K562 (cell line): ENCODE data around the gene ACSF3. TPM values are rescaled to one million over a fixed set of nuclear protein-coding genes. Genes with fewer than 3 reads are reported as not detected.
A peak's percentile ranks its signal among the peaks of the same experiment; 100 is the strongest.

ENCODE experiments used
- ATAC-seq: fragments of 200-7000 bp; cut with Tn5 transposase; 3 replicates; pipeline ENCODE4 v1.9.1; 2020; ENCODE audit warnings: moderate library complexity
- BruUV-seq: library from RNA; stranded (reverse); fragments of 400-500 nt; replicated peaks from 2 replicates; lab custom pipeline; 2021; lab: Mats Ljungman, UMichigan
- CTCF ChIA-PET: fragments of 300-600 bp; formaldehyde crosslinking; extraction: SDS; loops from one replicate; lab custom pipeline; 2021; ENCODE audit warnings: low intra/inter-chr PET ratio; lab: Yijun Ruan, JAX
- POLR2A ChIA-PET: fragments of 300-600, 350-650 bp; sonication (Branson Sonifier 250); formaldehyde crosslinking; extraction: SDS; loops from one replicate; lab custom pipeline; 2021; ENCODE audit warnings: antibody characterized with exemption, inconsistent platforms; lab: Yijun Ruan, JAX
- DNase-seq, 4 experiments: peaks; one replicate each; pipeline versions ENCODE4 v3.0.0 to v3.0.0-alpha.2; 2011 to 2018; ENCODE audit warnings: low spot score in 3 of 4, mixed read lengths in 3 of 4; ENCODE audit errors: extremely low read depth in 1 of 4
- FAIRE-seq: peaks from 2 replicates; lab custom pipeline; 2011; peaks lifted over from hg19 to GRCh38; lab: Jason Lieb, UNC
- H2AFZ ChIP-seq: 2 replicates; pipeline ENCODE4 v1.6.0; 2011; ENCODE audit warnings: low read depth, low read length, control low read depth, inconsistent platforms
- H3K27ac ChIP-seq: fragments of 200-600 bp; 3 replicates; pipeline ENCODE4 v1.8.0; 2011; ENCODE audit warnings: low read depth, mild to moderate bottlenecking, control low read depth, inconsistent platforms, low read length, moderate library complexity, mixed read lengths; ENCODE audit errors: extremely low read depth
- H3K27me3 ChIP-seq, 2 experiments: fragments of 300-600 bp in 1 of 2; 2 replicates in 1 of 2; 3 replicates in 1 of 2; pipeline versions ENCODE4 v1.6.0 to v1.8.0; 2011; ENCODE audit warnings: inconsistent platforms in 2 of 2, low read length in 2 of 2, mild to moderate bottlenecking in 1 of 2, mixed read lengths in 1 of 2, moderate library complexity in 1 of 2; ENCODE audit not compliant: control insufficient read depth in 2 of 2, insufficient read depth in 2 of 2
- H3K36me3 ChIP-seq: fragments of 300-600 bp; 3 replicates; pipeline ENCODE4 v1.8.0; 2011; ENCODE audit warnings: mild to moderate bottlenecking, low read length, inconsistent platforms; ENCODE audit not compliant: control insufficient read depth, insufficient read depth
- H3K4me1 ChIP-seq, 2 experiments: fragments of 200-600 bp in 1 of 2; replicated peaks in 1 of 2; 2 replicates in 1 of 2; 3 replicates in 1 of 2; pipeline versions ENCODE4 v1.5.1 to v1.8.0; 2011; ENCODE audit warnings: inconsistent platforms in 2 of 2, low read length in 2 of 2, mild to moderate bottlenecking in 1 of 2, mixed read lengths in 1 of 2, moderate library complexity in 1 of 2; ENCODE audit not compliant: control insufficient read depth in 2 of 2, insufficient read depth in 2 of 2
- H3K4me2 ChIP-seq: 2 replicates; pipeline ENCODE4 v1.6.1; 2011; ENCODE audit warnings: low read length, control low read depth, inconsistent platforms, mixed read lengths; ENCODE audit not compliant: insufficient read depth
- H3K4me3 ChIP-seq: fragments of 200-600 bp; sonication (generic), shearing (Covaris generic); 2 replicates; pipeline ENCODE4 v1.5.1; 2016; ENCODE audit warnings: control low read depth, inconsistent platforms
- H3K79me2 ChIP-seq: fragments of 200-600 bp; 3 replicates; pipeline ENCODE4 v1.8.0; 2011; ENCODE audit warnings: low read length, inconsistent platforms; ENCODE audit not compliant: control insufficient read depth, insufficient read depth
- H3K9ac ChIP-seq, 2 experiments: 2 replicates each; pipeline versions ENCODE4 v1.6.0 to v1.6.1; 2011; ENCODE audit warnings: low read depth in 2 of 2, low read length in 2 of 2, control low read depth in 1 of 2, inconsistent platforms in 1 of 2, mild to moderate bottlenecking in 1 of 2, mixed read lengths in 1 of 2; ENCODE audit not compliant: insufficient read depth in 1 of 2
- H3K9me1 ChIP-seq: one replicate; pipeline ENCODE4 v1.6.0; 2011; ENCODE audit warnings: inconsistent platforms, mild to moderate bottlenecking, low read length, moderate library complexity; ENCODE audit not compliant: control insufficient read depth, insufficient read depth
- H3K9me3 ChIP-seq: replicated peaks from 2 replicates; pipeline ENCODE4 v1.5.1; 2011; ENCODE audit warnings: low read depth, low read length, inconsistent platforms; ENCODE audit not compliant: control insufficient read depth, insufficient read depth
- H4K20me1 ChIP-seq: replicated peaks from 2 replicates; pipeline ENCODE4 v1.6.1; 2011; ENCODE audit warnings: low read length, inconsistent platforms, mixed read lengths; ENCODE audit not compliant: control insufficient read depth, insufficient read depth
- ZNF75A ChIP-seq: fragments of 450-650 bp; formaldehyde crosslinking; IDR thresholded peaks from 2 replicates; pipeline ENCODE4 v1.4.0; 2020; ENCODE audit warnings: mild to moderate bottlenecking
- ZSCAN29 ChIP-seq: fragments of 450-650 bp; IDR thresholded peaks from 2 replicates; pipeline ENCODE4 v1.6.1; 2017
- WGBS: fragments of 100-300 bp; shearing (Covaris generic); methylation state at CpG from one replicate; pipeline ENCODE4 v1.1.6; 2016; ENCODE audit warnings: low coverage, mixed read lengths; ENCODE audit not compliant: insufficient coverage; ENCODE audit errors: missing lambda C conversion rate; 5-methylcytosine and 5-hydroxymethylcytosine counted together
- in situ Hi-C: fragments of 300-500 bp; cut with MboI; formaldehyde crosslinking; loops from 4 replicates; pipeline ENCODE4 v1.15.0; 2018; ENCODE audit warnings: inconsistent platforms, mixed read lengths
- intact Hi-C: fragments of 100-400 bp; cut with micrococcal nuclease; formaldehyde crosslinking; loops from 2 replicates; pipeline ENCODE4 v1.14.2; 2022
- polyA plus RNA-seq, 8 experiments: library from polyadenylated mRNA; depleted of rRNA in 4 of 8; stranded (reverse) in 5 of 8; unstranded in 3 of 8; fragments of >200 nt; fragmentation: Nextera tagmentation in 2 of 8; fragmentation: Illumina TruSeq in 1 of 8; extraction: Ambion mirVana in 2 of 8; extraction: Trizol in 1 of 8; gene quantifications; 2 replicates each; pipeline versions ENCODE4 v1.2.1 to v1.2.3, GENCODE V29; 2011 to 2014; ENCODE audit warnings: inconsistent platforms in 1 of 8, missing spikeins in 1 of 8
- total RNA-seq, 7 experiments: library from RNA; depleted of rRNA in 6 of 7; stranded (reverse); fragments of >200 nt in 6 of 7; fragmentation: Illumina TruSeq in 2 of 7; extraction: Trizol in 2 of 7; gene quantifications; 2 replicates each; pipeline versions ENCODE4 v1.2.1 to v1.2.3, GENCODE V29; 2011 to 2021; ENCODE audit warnings: low replicate concordance in 1 of 7
- TF ChIP-seq, protein P1 (sequence below): sonication (generic); formaldehyde crosslinking; IDR thresholded peaks from 2 replicates; pipeline ENCODE4 v1.8.0; 2022; ENCODE audit warnings: missing genetic modification reagents, mild to moderate bottlenecking, moderate library complexity, borderline replicate concordance
- TF ChIP-seq, protein P2 (sequence below): conservative IDR thresholded peaks from 2 replicates; pipeline ENCODE4 v1.6.1; 2011; ENCODE audit warnings: low read depth, mild to moderate bottlenecking, low read length; ENCODE audit not compliant: control insufficient read depth

ACSF3 gene
- total and polyA plus RNA-seq, 9 of the 15 experiments (the other 6 are each of a cell fraction or from before 2014, with no cell fraction given), result 0.77 to 32.8 (median 14.7) TPM

DNA sequence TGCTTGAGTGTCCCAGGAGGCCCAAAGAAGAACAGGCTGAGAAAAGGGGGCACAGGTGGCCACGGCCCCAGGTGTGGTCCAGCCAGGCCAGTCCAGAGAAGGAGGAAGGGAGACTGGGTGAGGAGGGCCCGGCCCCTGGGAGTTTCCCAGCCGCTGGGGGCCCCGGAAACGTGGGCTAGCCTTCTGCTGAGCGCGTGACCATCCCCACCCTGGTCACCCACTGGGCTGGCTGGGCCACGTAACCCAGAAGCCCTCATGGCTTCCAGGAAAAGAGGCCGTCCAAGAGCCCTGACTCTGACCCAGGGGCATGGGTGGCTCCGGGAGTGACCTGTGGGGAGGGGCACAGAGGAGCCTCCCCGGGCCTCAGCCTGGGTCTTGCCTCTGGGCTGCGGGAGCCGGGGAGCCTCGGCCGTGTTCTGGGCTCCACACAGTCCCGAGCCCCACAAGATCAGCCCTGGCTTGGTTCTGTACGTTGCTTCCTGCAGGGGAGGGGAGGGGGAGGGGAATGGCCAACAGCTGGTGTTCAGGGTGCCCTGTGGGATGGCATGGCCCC, 29.8 kb upstream of the ACSF3 start:
- TF ChIP-seq ZNF75A (CRISPR knock-in tag) (no peak), ZSCAN29 (no peak)
- TF ChIP-seq, protein P1, sequence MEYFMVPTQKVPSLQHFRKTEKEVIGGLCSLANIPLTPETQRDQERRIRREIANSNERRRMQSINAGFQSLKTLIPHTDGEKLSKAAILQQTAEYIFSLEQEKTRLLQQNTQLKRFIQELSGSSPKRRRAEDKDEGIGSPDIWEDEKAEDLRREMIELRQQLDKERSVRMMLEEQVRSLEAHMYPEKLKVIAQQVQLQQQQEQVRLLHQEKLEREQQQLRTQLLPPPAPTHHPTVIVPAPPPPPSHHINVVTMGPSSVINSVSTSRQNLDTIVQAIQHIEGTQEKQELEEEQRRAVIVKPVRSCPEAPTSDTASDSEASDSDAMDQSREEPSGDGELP (CRISPR knock-in tag), result 0 out of 2 replicates have a peak, but pooled peaks have one; percentile 5
- TF ChIP-seq, protein P2, sequence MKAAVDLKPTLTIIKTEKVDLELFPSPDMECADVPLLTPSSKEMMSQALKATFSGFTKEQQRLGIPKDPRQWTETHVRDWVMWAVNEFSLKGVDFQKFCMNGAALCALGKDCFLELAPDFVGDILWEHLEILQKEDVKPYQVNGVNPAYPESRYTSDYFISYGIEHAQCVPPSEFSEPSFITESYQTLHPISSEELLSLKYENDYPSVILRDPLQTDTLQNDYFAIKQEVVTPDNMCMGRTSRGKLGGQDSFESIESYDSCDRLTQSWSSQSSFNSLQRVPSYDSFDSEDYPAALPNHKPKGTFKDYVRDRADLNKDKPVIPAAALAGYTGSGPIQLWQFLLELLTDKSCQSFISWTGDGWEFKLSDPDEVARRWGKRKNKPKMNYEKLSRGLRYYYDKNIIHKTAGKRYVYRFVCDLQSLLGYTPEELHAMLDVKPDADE, result no peak
- WGBS, result 33% methylated on average over 13 of the region's 17 CpGs
- Histone ChIP-seq H4K20me1 (no peaks in the 10 kb centered on the region), H3K36me3 (no peaks in the 10 kb centered on the region), H3K79me2 (no peaks in the 10 kb centered on the region), H2AFZ (no peak overlapping the region), H3K9me3 (no peaks in the 10 kb centered on the region), H3K4me2 (no peak overlapping the region), H3K27ac (no peak overlapping the region), H3K4me1 (peaks cover 0 to 69% of the 10 kb centered on the region in 2 experiments; a peak in 2 of 5 replicates), H3K9me1 (no peaks in the 10 kb centered on the region), H3K27me3 (peaks cover 8 to 30% of the 10 kb centered on the region in 2 experiments; a peak in 3 of 5 replicates), H3K4me3 (no peak overlapping the region), H3K9ac (no peak overlapping the region; a peak in 1 of 4 replicates)
- in situ Hi-C loops (no loop called here), intact Hi-C loops (no loop called here)
- no TSS peak for BruUV-seq
- CTCF ChIA-PET, result no interaction called here
- no peak for DNase-seq
- no peak for FAIRE-seq
- POLR2A ChIA-PET, result no interaction called here
- no peak for ATAC-seq
